K562 (cell line): Measurements from ENCODE around the gene SHISA7. TPM values are rescaled to one million over a fixed set of nuclear protein-coding genes. Genes with fewer than 3 reads are reported as not detected.

Source experiments
- BCOR ChIP-seq: fragments of 450-650 bp; IDR thresholded peaks from 2 replicates; pipeline ENCODE4 v1.6.1; 2016
- COPS2 ChIP-seq: fragments of 450-650 bp; conservative IDR thresholded peaks from 2 replicates; pipeline ENCODE4 v1.6.1; 2016; ENCODE audit warnings: mild to moderate bottlenecking, moderate library complexity
- ERF ChIP-seq: fragments of 450-650 bp; formaldehyde crosslinking; IDR thresholded peaks from 2 replicates; pipeline ENCODE4 v1.4.0; 2020; ENCODE audit warnings: mild to moderate bottlenecking, mixed read lengths
- MEF2D ChIP-seq: conservative IDR thresholded peaks from 2 replicates; pipeline ENCODE4 v1.6.1; 2016; ENCODE audit warnings: low read depth, missing genetic modification characterization, missing compliant biosample characterization
- NCOA1 ChIP-seq: fragments of 450-650 bp; IDR thresholded peaks from 2 replicates; pipeline ENCODE4 v1.6.1; 2016; ENCODE audit warnings: low read depth
- NCOA6 ChIP-seq: fragments of 450-650 bp; IDR thresholded peaks from 2 replicates; pipeline ENCODE4 v1.6.1; 2017; ENCODE audit warnings: mild to moderate bottlenecking
- NONO ChIP-seq, 2 experiments: fragments of 200-400 bp in 1 of 2; fragments of 450-650 bp in 1 of 2; formaldehyde crosslinking in 1 of 2; IDR thresholded peaks; 2 replicates each; pipeline ENCODE4 v1.6.1; 2017; ENCODE audit warnings: low read depth in 2 of 2, mild to moderate bottlenecking in 2 of 2, moderate library complexity in 2 of 2, low read length in 1 of 2
- OTX1 ChIP-seq: fragments of 450-650 bp; formaldehyde crosslinking; IDR thresholded peaks from 2 replicates; pipeline ENCODE4 v1.4.0; 2022; ENCODE audit warnings: mild to moderate bottlenecking
- PHF21A ChIP-seq: fragments of 450-650 bp; IDR thresholded peaks from 2 replicates; pipeline ENCODE4 v1.6.1; 2017; ENCODE audit warnings: low read depth, borderline replicate concordance
- PRDM10 ChIP-seq: fragments of 450-650 bp; IDR thresholded peaks from 2 replicates; pipeline ENCODE4 v1.6.1; 2018; ENCODE audit not compliant: partially characterized antibody
- RBM22 ChIP-seq: fragments of 200-400 bp; formaldehyde crosslinking; IDR thresholded peaks from 2 replicates; pipeline ENCODE4 v1.6.1; 2018; ENCODE audit warnings: low read length, low read depth; ENCODE audit not compliant: poor library complexity, severe bottlenecking
- RCOR1 ChIP-seq, 2 experiments: IDR thresholded peaks; 2 replicates each; pipeline ENCODE4 v1.6.1; 2012; ENCODE audit warnings: low read depth in 2 of 2, low read length in 2 of 2, borderline replicate concordance in 1 of 2, improper control_type of control experiment in 1 of 2
- RNF2 ChIP-seq: sonication (generic); IDR thresholded peaks from 2 replicates; pipeline ENCODE4 v1.6.1; 2016
- SP2 ChIP-seq: IDR thresholded peaks from 2 replicates; pipeline ENCODE4 v1.6.1; 2011; ENCODE audit warnings: mild to moderate bottlenecking, low read depth, low read length, moderate library complexity; ENCODE audit not compliant: poor library complexity, severe bottlenecking; ENCODE audit errors: extremely low read depth
- STAT5A ChIP-seq: IDR thresholded peaks from 2 replicates; pipeline ENCODE4 v1.6.1; 2012; ENCODE audit warnings: low read length, inconsistent platforms, borderline replicate concordance
- TAF1 ChIP-seq: IDR thresholded peaks from 2 replicates; pipeline ENCODE4 v1.6.1; 2011; ENCODE audit warnings: mild to moderate bottlenecking, low read length, moderate library complexity; ENCODE audit not compliant: insufficient read depth, control insufficient read depth, severe bottlenecking; ENCODE audit errors: extremely low read depth
- ZBTB17 ChIP-seq: fragments of 450-650 bp; formaldehyde crosslinking; IDR thresholded peaks from 2 replicates; pipeline ENCODE4 v1.4.0; 2020; ENCODE audit warnings: mild to moderate bottlenecking
- ZNF253 ChIP-seq: fragments of 250-450 bp; sonication (Bioruptor Pico); conservative IDR thresholded peaks from 2 replicates; pipeline ENCODE4 v1.6.1; 2021; ENCODE audit warnings: mild to moderate bottlenecking
- ZNF696 ChIP-seq: fragments of 250-450 bp; sonication (Bioruptor Pico); conservative IDR thresholded peaks from 2 replicates; pipeline ENCODE4 v1.4.0; 2020; ENCODE audit warnings: mild to moderate bottlenecking, moderate library complexity
- polyA plus RNA-seq, 8 experiments: library from polyadenylated mRNA; depleted of rRNA in 4 of 8; stranded (reverse) in 5 of 8; unstranded in 3 of 8; fragments of >200 nt; fragmentation: Nextera tagmentation in 2 of 8; fragmentation: Illumina TruSeq in 1 of 8; extraction: Ambion mirVana in 2 of 8; extraction: Trizol in 1 of 8; gene quantifications; 2 replicates each; pipeline versions ENCODE4 v1.2.1 to v1.2.3, GENCODE V29; 2011 to 2014; ENCODE audit warnings: inconsistent platforms in 1 of 8, missing spikeins in 1 of 8
- total RNA-seq, 7 experiments: library from RNA; depleted of rRNA in 6 of 7; stranded (reverse); fragments of >200 nt in 6 of 7; fragmentation: Illumina TruSeq in 2 of 7; extraction: Trizol in 2 of 7; gene quantifications; 2 replicates each; pipeline versions ENCODE4 v1.2.1 to v1.2.3, GENCODE V29; 2011 to 2021; ENCODE audit warnings: low replicate concordance in 1 of 7
- TF ChIP-seq, protein P1 (sequence below): IDR thresholded peaks from 2 replicates; pipeline ENCODE4 v1.6.1; 2014; ENCODE audit warnings: antibody characterized with exemption
- TF ChIP-seq, protein P2 (sequence below): sonication (generic); IDR thresholded peaks from 2 replicates; pipeline ENCODE4 v1.6.1; 2016
- TF ChIP-seq, protein P3 (sequence below), 2 experiments: fragments of 450-650 bp; conservative IDR thresholded peaks; 2 replicates each; pipeline ENCODE4 v1.6.1; 2017; ENCODE audit warnings: mild to moderate bottlenecking in 2 of 2, moderate library complexity in 2 of 2

Gene SHISA7
- total and polyA plus RNA-seq, 9 of the 15 experiments (the other 6 are each of a cell fraction or from before 2014, with no cell fraction given), result 0.01 to 0.40 (median 0.07) TPM

DNA sequence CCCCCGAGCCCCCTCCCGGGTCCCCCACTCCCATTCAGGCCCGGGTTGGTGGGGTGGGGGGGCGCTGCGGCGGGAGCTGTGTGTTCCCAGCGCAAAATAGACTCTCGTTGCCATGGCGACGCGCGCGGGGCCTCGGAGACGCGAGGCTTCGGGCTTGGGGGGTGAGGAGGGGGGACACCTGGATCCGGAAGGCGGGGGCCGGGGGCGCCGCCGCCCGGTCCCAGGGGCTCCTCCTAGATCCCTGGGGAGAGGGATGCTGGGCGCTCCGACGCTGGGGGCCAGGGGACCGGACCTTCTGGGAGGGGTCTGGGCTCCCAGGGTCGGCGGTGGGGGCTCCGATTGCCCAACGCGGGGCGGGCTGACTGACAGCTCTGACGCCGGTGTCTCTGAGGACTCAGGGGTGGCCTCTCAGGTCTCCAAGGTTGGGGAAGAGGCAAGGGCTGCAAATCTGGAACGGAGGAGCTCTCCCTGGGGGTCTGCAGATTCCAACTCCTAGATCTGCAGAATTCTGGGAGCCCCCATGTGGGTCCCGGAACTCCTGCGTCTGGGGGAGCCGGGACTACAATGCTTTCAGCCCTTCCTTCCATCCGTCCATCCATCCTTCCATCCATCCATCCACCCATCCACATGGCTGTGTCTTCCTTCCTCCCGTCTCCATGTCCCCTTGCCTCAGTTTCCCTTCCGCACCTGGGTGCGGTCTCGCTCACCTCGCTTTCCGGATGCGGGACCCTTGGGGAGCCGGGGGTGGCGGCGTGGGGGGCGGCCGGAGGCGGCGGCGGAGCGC lies 9.1 kb upstream of the SHISA7 start (continued):
- no peak for TF ChIP-seq NONO (IDR thresholded peaks at IDR 0.05; ENCODE audit: low read depth in 2 of 2, low read length in 1 of 2)
- TF ChIP-seq MEF2D (tag), result no peak
- peak; percentile 60 for TF ChIP-seq RBM22
- TF ChIP-seq TAF1, result no peak
- no peak for TF ChIP-seq STAT5A
- TF ChIP-seq, protein P1, sequence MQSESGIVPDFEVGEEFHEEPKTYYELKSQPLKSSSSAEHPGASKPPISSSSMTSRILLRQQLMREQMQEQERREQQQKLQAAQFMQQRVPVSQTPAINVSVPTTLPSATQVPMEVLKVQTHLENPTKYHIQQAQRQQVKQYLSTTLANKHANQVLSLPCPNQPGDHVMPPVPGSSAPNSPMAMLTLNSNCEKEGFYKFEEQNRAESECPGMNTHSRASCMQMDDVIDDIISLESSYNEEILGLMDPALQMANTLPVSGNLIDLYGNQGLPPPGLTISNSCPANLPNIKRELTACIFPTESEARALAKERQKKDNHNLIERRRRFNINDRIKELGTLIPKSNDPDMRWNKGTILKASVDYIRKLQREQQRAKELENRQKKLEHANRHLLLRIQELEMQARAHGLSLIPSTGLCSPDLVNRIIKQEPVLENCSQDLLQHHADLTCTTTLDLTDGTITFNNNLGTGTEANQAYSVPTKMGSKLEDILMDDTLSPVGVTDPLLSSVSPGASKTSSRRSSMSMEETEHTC, result no peak
- TF ChIP-seq NCOA6, result no peak
- no peak for TF ChIP-seq PRDM10
- no peak for TF ChIP-seq ZNF253
- no peak for TF ChIP-seq ERF (CRISPR knock-in tag)
- TF ChIP-seq SP2, result no peak
- TF ChIP-seq RCOR1 (IDR thresholded peaks at IDR 0.05; ENCODE audit: borderline replicate concordance in 1 of 2, low read depth in 2 of 2, low read length in 2 of 2), result no peak
- TF ChIP-seq ZNF696 (CRISPR knock-in tag), result no peak
- TF ChIP-seq, protein P2, sequence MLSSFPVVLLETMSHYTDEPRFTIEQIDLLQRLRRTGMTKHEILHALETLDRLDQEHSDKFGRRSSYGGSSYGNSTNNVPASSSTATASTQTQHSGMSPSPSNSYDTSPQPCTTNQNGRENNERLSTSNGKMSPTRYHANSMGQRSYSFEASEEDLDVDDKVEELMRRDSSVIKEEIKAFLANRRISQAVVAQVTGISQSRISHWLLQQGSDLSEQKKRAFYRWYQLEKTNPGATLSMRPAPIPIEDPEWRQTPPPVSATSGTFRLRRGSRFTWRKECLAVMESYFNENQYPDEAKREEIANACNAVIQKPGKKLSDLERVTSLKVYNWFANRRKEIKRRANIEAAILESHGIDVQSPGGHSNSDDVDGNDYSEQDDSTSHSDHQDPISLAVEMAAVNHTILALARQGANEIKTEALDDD, result no peak
- TF ChIP-seq RNF2, result no peak
- TF ChIP-seq, protein P3, sequence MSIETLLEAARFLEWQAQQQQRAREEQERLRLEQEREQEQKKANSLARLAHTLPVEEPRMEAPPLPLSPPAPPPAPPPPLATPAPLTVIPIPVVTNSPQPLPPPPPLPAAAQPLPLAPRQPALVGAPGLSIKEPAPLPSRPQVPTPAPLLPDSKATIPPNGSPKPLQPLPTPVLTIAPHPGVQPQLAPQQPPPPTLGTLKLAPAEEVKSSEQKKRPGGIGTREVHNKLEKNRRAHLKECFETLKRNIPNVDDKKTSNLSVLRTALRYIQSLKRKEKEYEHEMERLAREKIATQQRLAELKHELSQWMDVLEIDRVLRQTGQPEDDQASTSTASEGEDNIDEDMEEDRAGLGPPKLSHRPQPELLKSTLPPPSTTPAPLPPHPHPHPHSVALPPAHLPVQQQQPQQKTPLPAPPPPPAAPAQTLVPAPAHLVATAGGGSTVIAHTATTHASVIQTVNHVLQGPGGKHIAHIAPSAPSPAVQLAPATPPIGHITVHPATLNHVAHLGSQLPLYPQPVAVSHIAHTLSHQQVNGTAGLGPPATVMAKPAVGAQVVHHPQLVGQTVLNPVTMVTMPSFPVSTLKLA (conservative IDR thresholded peaks at IDR 0.05), result no peak
- TF ChIP-seq NCOA1, result no peak
- TF ChIP-seq COPS2, result no peak
- no peak for TF ChIP-seq PHF21A
- TF ChIP-seq OTX1, result no peak
- peak; percentile 40; the same call in 1 of the 2 replicates for TF ChIP-seq BCOR
- no peak for TF ChIP-seq ZBTB17 (CRISPR knock-in tag)
